CD8-positive, alpha-beta memory T cell (primary cell): ENCODE data around the gene BBS2. TPM values are rescaled to one million over a fixed set of nuclear protein-coding genes. Genes with fewer than 3 reads are reported as not detected.

Experiments
- CTCF ChIA-PET: fragments of 350-600 bp; sonication (Branson Sonifier 250); formaldehyde crosslinking; loops from one replicate; lab custom pipeline; 2021; ENCODE audit warnings: antibody characterized with exemption; lab: Charles Lee
- POLR2A ChIA-PET: fragments of 350-600 bp; sonication (Branson Sonifier 250); formaldehyde crosslinking; loops from one replicate; lab custom pipeline; 2021; ENCODE audit warnings: antibody characterized with exemption; lab: Charles Lee
- DNase-seq, 5 donors: peaks; one replicate each; pipeline versions ENCODE4 v3.0.0 to v3.0.0-alpha.2; 2020 to 2022; ENCODE audit warnings: mixed read lengths in 1 of 5
- H3K27ac ChIP-seq: one replicate; pipeline ENCODE4 v1.7.0; 2013; ENCODE audit warnings: low read depth, mild to moderate bottlenecking, low read length, moderate library complexity
- H3K27me3 ChIP-seq: 2 replicates; pipeline ENCODE4 v1.7.0; 2013; ENCODE audit warnings: low read length, mild to moderate bottlenecking; ENCODE audit not compliant: insufficient read depth, poor library complexity, severe bottlenecking
- H3K36me3 ChIP-seq: 2 replicates; pipeline ENCODE4 v1.7.0; 2013; ENCODE audit warnings: mild to moderate bottlenecking, low read length, moderate library complexity; ENCODE audit not compliant: insufficient read depth
- H3K4me1 ChIP-seq: 2 replicates; pipeline ENCODE4 v1.7.0; 2013; ENCODE audit warnings: mild to moderate bottlenecking, low read length, moderate library complexity; ENCODE audit not compliant: insufficient read depth
- H3K4me3 ChIP-seq: 2 replicates; pipeline ENCODE4 v1.7.0; 2013; ENCODE audit warnings: mild to moderate bottlenecking, low read length
- H3K9me3 ChIP-seq: 2 replicates; pipeline ENCODE4 v1.7.0; 2013; ENCODE audit warnings: mild to moderate bottlenecking, low read length
- H3K27ac Mint-ChIP-seq, 8 donors: one replicate each; pipeline ENCODE4 v1.8.0; 2020 to 2021; ENCODE audit warnings: mixed read lengths in 8 of 8, mild to moderate bottlenecking in 6 of 8, inconsistent platforms in 3 of 8, moderate library complexity in 3 of 8
- H3K27me3 Mint-ChIP-seq, 2 donors: one replicate each; pipeline ENCODE4 v1.8.0; 2020 to 2021; ENCODE audit warnings: mixed read lengths in 2 of 2, mild to moderate bottlenecking in 1 of 2, moderate library complexity in 1 of 2
- H3K36me3 Mint-ChIP-seq, 3 donors: one replicate each; pipeline ENCODE4 v1.8.0; 2020 to 2021; ENCODE audit warnings: mixed read lengths in 3 of 3, inconsistent platforms in 1 of 3, mild to moderate bottlenecking in 1 of 3
- H3K4me1 Mint-ChIP-seq, 3 donors: one replicate each; pipeline ENCODE4 v1.8.0; 2020 to 2021; ENCODE audit warnings: mixed read lengths in 3 of 3, inconsistent platforms in 1 of 3, mild to moderate bottlenecking in 1 of 3
- H3K4me3 Mint-ChIP-seq, 7 donors: one replicate each; pipeline ENCODE4 v1.8.0; 2020 to 2021; ENCODE audit warnings: mixed read lengths in 7 of 7, mild to moderate bottlenecking in 6 of 7, moderate library complexity in 4 of 7, inconsistent platforms in 2 of 7
- H3K9me3 Mint-ChIP-seq, 5 donors: one replicate each; pipeline ENCODE4 v1.8.0; 2020 to 2022; ENCODE audit warnings: mixed read lengths in 5 of 5, mild to moderate bottlenecking in 3 of 5, moderate library complexity in 2 of 5, inconsistent platforms in 1 of 5
- polyA plus RNA-seq: library from polyadenylated mRNA; unstranded; fragments of 300-500 nt; fragmentation: Illumina TruSeq; gene quantifications from one replicate; pipeline ENCODE4 v1.2.3, GENCODE V29; 2021
- total RNA-seq, 2 experiments: library from RNA; stranded (reverse); gene quantifications; one replicate each; pipeline ENCODE4 v1.2.3, GENCODE V29; 2021

The BBS2 gene
- total and polyA plus RNA-seq, 3 experiments from 2014 or later, result 16.2 to 37.7 (median 19.1) TPM

DNA sequence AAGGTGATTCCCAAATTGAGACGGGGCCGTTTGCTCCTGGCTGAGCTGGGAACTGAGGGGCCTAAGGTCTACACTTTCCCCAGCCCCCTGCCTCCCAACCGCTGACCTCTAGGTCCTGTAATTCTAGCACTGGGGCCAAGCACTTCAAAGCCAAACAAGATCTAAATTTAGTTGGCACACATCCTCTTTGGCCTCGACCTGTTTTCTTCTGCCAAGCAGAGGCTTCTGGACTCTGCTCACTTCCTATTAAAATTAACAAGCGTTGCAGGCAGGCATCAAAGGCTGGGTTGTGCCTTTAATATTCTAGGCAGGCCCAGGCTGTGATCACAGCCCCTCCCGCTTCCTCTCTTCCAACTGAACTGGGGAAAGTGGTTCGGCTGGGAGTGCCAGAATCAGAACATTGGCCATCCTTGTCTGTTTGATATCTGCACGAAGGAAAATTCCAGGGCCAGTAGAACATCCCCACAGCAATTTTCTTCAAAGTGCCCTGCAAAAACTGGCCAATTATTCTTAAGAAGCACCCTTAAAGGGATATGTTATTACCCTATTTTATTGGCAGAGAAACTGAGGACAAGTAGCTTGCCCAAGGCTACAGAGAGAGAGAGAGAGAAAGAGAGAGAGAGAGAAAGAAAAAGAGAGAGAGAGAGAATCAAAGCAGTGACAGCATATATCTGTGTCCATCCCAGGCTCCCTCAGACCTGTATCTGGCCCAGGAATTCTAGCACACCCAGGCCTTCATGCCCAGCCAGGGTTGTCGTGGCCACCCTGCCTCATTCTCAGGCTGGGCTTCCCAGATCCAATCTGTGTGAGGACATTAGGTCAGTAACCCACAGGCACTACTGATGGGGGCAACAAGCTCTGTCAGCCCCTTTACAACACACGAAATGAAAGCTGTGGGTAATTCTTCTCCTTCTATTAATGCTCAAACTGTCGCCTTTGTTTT, 32.2 kb upstream of the BBS2 start:
- ChIA-PET CTCF (no interaction called here), POLR2A (no interaction called here)
- peaks cover 13 to 17% (median 14%) of the 10 kb centered on the region in 3 donors for H3K4me1 Mint-ChIP-seq
- H3K36me3 Mint-ChIP-seq, result peaks cover 0 to 1% (median 0%) of the 10 kb centered on the region in 3 donors
- H3K27ac Mint-ChIP-seq, result no peak overlapping the region
- DNase-seq, result no peak
- H3K9me3 Mint-ChIP-seq, result peaks cover 0 to 2% (median 0%) of the 10 kb centered on the region in 5 donors
- H3K9me3 ChIP-seq, result no peaks in the 10 kb centered on the region
- H3K36me3 ChIP-seq, result no peaks in the 10 kb centered on the region
- H3K27ac ChIP-seq, result no peak overlapping the region
- no peaks in the 10 kb centered on the region for H3K27me3 ChIP-seq
- peaks cover 13% of the 10 kb centered on the region for H3K4me1 ChIP-seq
- no peak overlapping the region for H3K4me3 ChIP-seq
- peak overlapping the region in 1 of 7 donors; percentile 3 for H3K4me3 Mint-ChIP-seq
- peaks cover 25 to 30% of the 10 kb centered on the region in 2 donors for H3K27me3 Mint-ChIP-seq

GRCh38 chr16:56549744-56550385, 30.0 kb upstream of the BBS2 start:
- CTCF ChIA-PET, result no interaction called here
- H3K36me3 Mint-ChIP-seq, result peaks cover 0 to 1% (median 0%) of the 10 kb centered on the region in 3 donors
- Histone ChIP-seq H3K36me3 (no peaks in the 10 kb centered on the region), H3K27me3 (no peaks in the 10 kb centered on the region), H3K9me3 (no peaks in the 10 kb centered on the region), H3K4me3 (no peak overlapping the region), H3K27ac (no peak overlapping the region), H3K4me1 (peaks cover 14% of the 10 kb centered on the region)
- H3K27me3 Mint-ChIP-seq, result peaks cover 14 to 17% of the 10 kb centered on the region in 2 donors
- peaks cover 0 to 2% (median 0%) of the 10 kb centered on the region in 5 donors for H3K9me3 Mint-ChIP-seq
- no peak overlapping the region for H3K27ac Mint-ChIP-seq
- no peak overlapping the region for H3K4me3 Mint-ChIP-seq
- no peak for DNase-seq
- peaks cover 16 to 24% (median 17%) of the 10 kb centered on the region in 3 donors for H3K4me1 Mint-ChIP-seq
- POLR2A ChIA-PET, result no interaction called here

- Histone ChIP-seq H3K4me1 (peaks cover 14% of the 10 kb centered on the region), H3K9me3 (no peaks in the 10 kb centered on the region), H3K27me3 (no peaks in the 10 kb centered on the region), H3K27ac (no peak overlapping the region), H3K36me3 (no peaks in the 10 kb centered on the region), H3K4me3 (no peak overlapping the region)
- no peak for DNase-seq
- Mint-ChIP-seq H3K4me1 (peaks cover 16 to 24% (median 17%) of the 10 kb centered on the region in 3 donors), H3K36me3 (peaks cover 0 to 1% (median 0%) of the 10 kb centered on the region in 3 donors), H3K4me3 (no peak overlapping the region), H3K27me3 (peaks cover 11 to 14% of the 10 kb centered on the region in 2 donors), H3K9me3 (peaks cover 0 to 2% (median 0%) of the 10 kb centered on the region in 5 donors), H3K27ac (peak overlapping the region in 1 of 8 donors; percentile 14)
- POLR2A ChIA-PET, result no interaction called here
- CTCF ChIA-PET, result no interaction called here
These were observed 29.3 kb upstream of the BBS2 start for GRCh38 chr16:56549161-56549560.

DNA sequence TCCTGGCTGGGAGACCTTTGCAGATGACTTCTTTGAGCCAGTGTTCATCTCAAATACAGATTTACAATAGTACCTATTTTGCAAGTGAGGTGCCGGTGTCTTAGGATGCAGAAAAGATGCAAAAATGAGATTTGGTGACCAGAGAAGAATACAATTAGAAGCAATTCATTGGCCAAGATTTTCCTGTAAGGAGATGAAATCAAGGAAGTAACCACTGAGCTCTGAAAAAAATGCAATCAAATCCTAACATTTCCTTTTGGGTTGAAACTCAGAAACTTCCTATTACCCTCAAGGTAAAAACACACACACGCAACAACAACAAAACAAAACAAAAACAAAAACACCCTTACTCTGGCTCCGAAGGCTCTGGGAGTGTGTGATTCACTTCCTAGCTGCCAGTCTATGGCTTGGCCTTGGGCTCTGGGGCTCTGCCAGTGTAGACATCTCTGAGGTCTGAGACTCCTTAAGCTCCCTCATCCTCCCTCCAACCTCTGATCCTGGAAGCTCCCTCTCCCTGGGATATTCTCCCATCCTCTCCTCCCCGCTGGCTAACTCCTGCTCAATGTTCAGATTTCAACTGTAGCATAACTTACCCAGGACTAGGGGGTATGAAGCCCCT, 28.2 kb upstream of the BBS2 start:
- ChIA-PET POLR2A (interaction anchor here (0.5 to 0.9 kb wide), 3 partner anchors 17 to 143 kb away, joined by 3 to 4 read pairs (median 3); partner anchors contain the start of genes BBS2 and MT4), CTCF (interaction anchor here (0.7 to 1.6 kb wide), 5 partner anchors 9 to 153 kb away, joined by 4 to 7 read pairs (median 5); partner anchors contain the start of gene BBS2)
- H3K27me3 Mint-ChIP-seq, result peaks cover 3 to 8% of the 10 kb centered on the region in 2 donors
- Histone ChIP-seq H3K27me3 (no peaks in the 10 kb centered on the region), H3K27ac (no peak overlapping the region), H3K9me3 (no peaks in the 10 kb centered on the region), H3K4me3 (no peak overlapping the region), H3K4me1 (peaks cover 14% of the 10 kb centered on the region), H3K36me3 (no peaks in the 10 kb centered on the region)
- peaks cover 0 to 1% (median 0%) of the 10 kb centered on the region in 3 donors for H3K36me3 Mint-ChIP-seq
- no peak for DNase-seq
- peaks cover 0 to 2% (median 0%) of the 10 kb centered on the region in 5 donors for H3K9me3 Mint-ChIP-seq
- peak overlapping the region in 6 of 7 donors; percentile 23 to 71 (median 44) for H3K4me3 Mint-ChIP-seq
- peak overlapping the region in 6 of 8 donors; percentile 22 to 96 (median 82) for H3K27ac Mint-ChIP-seq
- peaks cover 16 to 24% (median 17%) of the 10 kb centered on the region in 3 donors for H3K4me1 Mint-ChIP-seq

- peak overlapping the region in 4 of 8 donors; percentile 39 to 85 (median 66) for H3K27ac Mint-ChIP-seq
- POLR2A ChIA-PET, result interaction anchor here (0.7 to 0.9 kb wide), 2 partner anchors 18 to 28 kb away, joined by 3 read pairs; partner anchors contain the start of genes BBS2 and MT4
- Histone ChIP-seq H3K9me3 (no peaks in the 10 kb centered on the region), H3K27me3 (no peaks in the 10 kb centered on the region), H3K4me1 (peaks cover 14% of the 10 kb centered on the region), H3K36me3 (no peaks in the 10 kb centered on the region), H3K4me3 (no peak overlapping the region), H3K27ac (no peak overlapping the region)
- H3K36me3 Mint-ChIP-seq, result peaks cover 0 to 1% (median 0%) of the 10 kb centered on the region in 3 donors
- H3K4me3 Mint-ChIP-seq, result peak overlapping the region in 4 of 7 donors; percentile 30 to 52 (median 44)
- DNase-seq, result no peak
- peaks cover 16 to 24% (median 17%) of the 10 kb centered on the region in 3 donors for H3K4me1 Mint-ChIP-seq
- H3K9me3 Mint-ChIP-seq, result no peaks in the 10 kb centered on the region
- peaks cover 6 to 8% of the 10 kb centered on the region in 2 donors for H3K27me3 Mint-ChIP-seq
- CTCF ChIA-PET, result interaction anchor here (0.7 to 1.6 kb wide), 5 partner anchors 10 to 154 kb away, joined by 4 to 7 read pairs (median 5); partner anchors contain the start of gene BBS2
These were observed 27.5 kb upstream of the BBS2 start for GRCh38 chr16:56547120-56547948.

GRCh38 chr16:56542039-56542438, 22.2 kb upstream of the BBS2 start:
- H3K36me3 ChIP-seq, result no peaks in the 10 kb centered on the region
- H3K27me3 Mint-ChIP-seq, result peaks cover 15 to 25% of the 10 kb centered on the region in 2 donors
- POLR2A ChIA-PET, result no interaction called here

GRCh38 chr16:56539656-56540055, 19.8 kb upstream of the BBS2 start:
- no peak overlapping the region for H3K27ac Mint-ChIP-seq
- H3K4me3 Mint-ChIP-seq, result no peak overlapping the region
- peaks cover 29 to 45% of the 10 kb centered on the region in 2 donors for H3K27me3 Mint-ChIP-seq
- Histone ChIP-seq H3K27ac (no peak overlapping the region), H3K36me3 (no peaks in the 10 kb centered on the region), H3K4me3 (no peak overlapping the region), H3K27me3 (no peaks in the 10 kb centered on the region), H3K4me1 (no peaks in the 10 kb centered on the region), H3K9me3 (no peaks in the 10 kb centered on the region)
- POLR2A ChIA-PET, result no interaction called here
- peaks cover 0 to 12% (median 2%) of the 10 kb centered on the region in 3 donors for H3K36me3 Mint-ChIP-seq
- CTCF ChIA-PET, result no interaction called here
- DNase-seq, result no peak
- H3K4me1 Mint-ChIP-seq, result no peaks in the 10 kb centered on the region
- no peaks in the 10 kb centered on the region for H3K9me3 Mint-ChIP-seq

More at GRCh38 chr16:56542039-56542438, 22.2 kb upstream of the BBS2 start:
- Mint-ChIP-seq H3K36me3 (peaks cover 0 to 12% (median 2%) of the 10 kb centered on the region in 3 donors), H3K4me1 (peaks cover 2 to 6% (median 3%) of the 10 kb centered on the region in 3 donors), H3K27ac (no peak overlapping the region), H3K4me3 (no peak overlapping the region), H3K9me3 (no peaks in the 10 kb centered on the region)
- DNase-seq, result no peak
- peaks cover 1% of the 10 kb centered on the region for H3K4me1 ChIP-seq
- no peak overlapping the region for H3K27ac ChIP-seq
- H3K27me3 ChIP-seq, result no peaks in the 10 kb centered on the region
- H3K9me3 ChIP-seq, result no peaks in the 10 kb centered on the region
- CTCF ChIA-PET, result no interaction called here
- H3K4me3 ChIP-seq, result no peak overlapping the region
